HepG2 (cell line): ENCODE results near the gene TECTA. TPM values are rescaled to one million over a fixed set of nuclear protein-coding genes. Genes with fewer than 3 reads are reported as not detected.

ENCODE experiments used
- ATAC-seq: fragments of 200-7000 bp; cut with Tn5 transposase; 3 replicates; pipeline ENCODE4 v1.9.1; 2020; ENCODE audit warnings: mild to moderate bottlenecking, moderate library complexity
- BruUV-seq: library from RNA; stranded (reverse); fragments of 400-500 nt; replicated peaks from 2 replicates; lab custom pipeline; 2021; lab: Mats Ljungman, UMichigan
- CTCF ChIA-PET: fragments of 300-600 bp; formaldehyde crosslinking; extraction: SDS; loops from one replicate; lab custom pipeline; 2021; ENCODE audit warnings: low total read pairs, inconsistent platforms, low intra/inter-chr PET ratio; lab: Yijun Ruan, JAX
- POLR2A ChIA-PET: fragments of 350-600 bp; sonication (Branson Sonifier 250); formaldehyde crosslinking; loops from one replicate; lab custom pipeline; 2020; ENCODE audit warnings: antibody characterized with exemption, inconsistent platforms; lab: Yijun Ruan, JAX
- DNase-seq: peaks from one replicate; pipeline ENCODE4 v3.0.0-alpha.2; 2015; ENCODE audit warnings: low spot score
- FAIRE-seq: peaks from 3 replicates; lab custom pipeline; 2011; peaks lifted over from hg19 to GRCh38; lab: Jason Lieb, UNC
- H2AFZ ChIP-seq: one replicate; pipeline ENCODE4 v1.6.1; 2011; ENCODE audit warnings: low read length, inconsistent platforms
- H3K27ac ChIP-seq: fragments of 300-600 bp; 3 replicates; pipeline ENCODE4 v1.8.0; 2011; ENCODE audit warnings: mixed run types, mild to moderate bottlenecking, mixed read lengths, low read length, inconsistent platforms; ENCODE audit not compliant: insufficient read depth; ENCODE audit errors: extremely low read length
- H3K27me3 ChIP-seq, 2 experiments: fragments of 200-600 bp in 1 of 2; 2 replicates in 1 of 2; 3 replicates in 1 of 2; pipeline versions ENCODE4 v1.6.0 to v1.8.0; 2011; ENCODE audit warnings: low read length in 2 of 2, mild to moderate bottlenecking in 2 of 2, moderate library complexity in 2 of 2, inconsistent platforms in 1 of 2; ENCODE audit not compliant: insufficient read depth in 2 of 2, control insufficient read depth in 1 of 2
- H3K36me3 ChIP-seq, 2 experiments: fragments of 200-600 bp in 1 of 2; replicated peaks in 1 of 2; 2 replicates in 1 of 2; 3 replicates in 1 of 2; pipeline versions ENCODE4 v1.5.1 to v1.8.0; 2011; ENCODE audit warnings: low read length in 2 of 2, inconsistent platforms in 1 of 2; ENCODE audit not compliant: insufficient read depth in 2 of 2, control insufficient read depth in 1 of 2
- H3K4me1 ChIP-seq: 2 replicates; pipeline ENCODE4 v1.5.1; 2012; ENCODE audit warnings: low read length, inconsistent platforms; ENCODE audit not compliant: insufficient read depth
- H3K4me2 ChIP-seq: 2 replicates; pipeline ENCODE4 v1.6.0; 2011; ENCODE audit warnings: low read depth, low read length, inconsistent platforms
- H3K4me3 ChIP-seq, 3 experiments: fragments of 200-600 bp in 1 of 3; sonication (generic), shearing (Covaris generic) in 1 of 3; replicated peaks in 1 of 3; 2 replicates each; pipeline ENCODE4 v1.5.1; 2011 to 2016; ENCODE audit warnings: low read length in 3 of 3, inconsistent platforms in 2 of 3, low read depth in 2 of 3, mild to moderate bottlenecking in 2 of 3, control low read depth in 1 of 3, mixed read lengths in 1 of 3; ENCODE audit not compliant: insufficient read depth in 1 of 3
- H3K79me2 ChIP-seq: one replicate; pipeline ENCODE4 v1.6.1; 2011; ENCODE audit warnings: low read length, inconsistent platforms; ENCODE audit not compliant: insufficient read depth
- H3K9ac ChIP-seq: 2 replicates; pipeline ENCODE4 v1.6.0; 2011; ENCODE audit warnings: mild to moderate bottlenecking, low read depth, low read length, inconsistent platforms; ENCODE audit not compliant: insufficient read depth
- H3K9me3 ChIP-seq: 2 replicates; pipeline ENCODE4 v1.5.1; 2012; ENCODE audit warnings: mild to moderate bottlenecking, low read length
- H4K20me1 ChIP-seq: 2 replicates; pipeline ENCODE4 v1.6.0; 2011; ENCODE audit warnings: inconsistent platforms, mild to moderate bottlenecking, low read length, moderate library complexity; ENCODE audit not compliant: insufficient read depth
- ATF7 ChIP-seq, 2 experiments: fragments of 450-650 bp in 1 of 2; sonication (generic) in 1 of 2; formaldehyde crosslinking in 1 of 2; IDR thresholded peaks; 2 replicates each; pipeline versions ENCODE4 v1.4.0 to v1.6.1; 2016 to 2020; ENCODE audit warnings: antibody characterized with exemption in 1 of 2, mild to moderate bottlenecking in 1 of 2, missing genetic modification reagents in 1 of 2
- CREB1 ChIP-seq, 2 experiments: fragments of 450-650 bp in 1 of 2; IDR thresholded peaks; 2 replicates each; pipeline ENCODE4 v1.6.1; 2016 to 2017; ENCODE audit warnings: control low read depth in 1 of 2, mild to moderate bottlenecking in 1 of 2, missing compliant biosample characterization in 1 of 2, missing genetic modification characterization in 1 of 2
- GATAD2A ChIP-seq: IDR thresholded peaks from 2 replicates; pipeline ENCODE4 v1.6.1; 2016
- GMEB1 ChIP-seq: sonication (generic); formaldehyde crosslinking; IDR thresholded peaks from 2 replicates; pipeline ENCODE4 v1.5.1; 2020; ENCODE audit warnings: missing genetic modification reagents, mild to moderate bottlenecking, borderline replicate concordance
- NCOA5 ChIP-seq: sonication (generic); formaldehyde crosslinking; IDR thresholded peaks from 2 replicates; pipeline ENCODE4 v1.4.0; 2020; ENCODE audit warnings: missing genetic modification reagents
- ZNF609 ChIP-seq: sonication (generic); formaldehyde crosslinking; IDR thresholded peaks from 2 replicates; pipeline ENCODE4 v1.4.0; 2020; ENCODE audit warnings: mild to moderate bottlenecking, missing genetic modification reagents, borderline replicate concordance
- ZNF619 ChIP-seq: sonication (generic); formaldehyde crosslinking; IDR thresholded peaks from 2 replicates; pipeline ENCODE4 v1.4.0; 2020; ENCODE audit warnings: mild to moderate bottlenecking, missing genetic modification reagents
- ZNF670 ChIP-seq: sonication (generic); formaldehyde crosslinking; IDR thresholded peaks from 2 replicates; pipeline ENCODE4 v1.8.0; 2022; ENCODE audit warnings: mild to moderate bottlenecking, missing genetic modification reagents, borderline replicate concordance
- ZNF781 ChIP-seq: sonication (generic); formaldehyde crosslinking; IDR thresholded peaks from 2 replicates; pipeline ENCODE4 v1.5.1; 2020; ENCODE audit warnings: borderline replicate concordance, mild to moderate bottlenecking, missing genetic modification reagents; ENCODE audit errors: not compliant biosample characterization
- WGBS: methylation state at CpG from one replicate; pipeline ENCODE4 v1.1.6; 2017; ENCODE audit warnings: low lambda C conversion rate; 5-methylcytosine and 5-hydroxymethylcytosine counted together
- in situ Hi-C: cut with HindIII; loops from 2 replicates; pipeline ENCODE4 v1.10.0; 2017; ENCODE audit warnings: low pct_unique_long_range_greater_than_20kb; ENCODE audit not compliant: extremely low pct_ligation_motif_present
- intact Hi-C: fragments of 100-400 bp; cut with micrococcal nuclease; formaldehyde crosslinking; loops from one replicate; pipeline ENCODE4 v1.10.0; 2022; ENCODE audit not compliant: unreplicated experiment
- polyA plus RNA-seq, 8 experiments: library from polyadenylated mRNA; depleted of rRNA in 3 of 8; stranded (reverse) in 7 of 8; unstranded in 1 of 8; fragments of >200 nt; fragmentation: Illumina TruSeq in 4 of 8; extraction: Trizol in 4 of 8; gene quantifications; 2 replicates each; pipeline versions ENCODE4 v1.2.1 to v1.2.3, GENCODE V29; 2011 to 2016; ENCODE audit warnings: low read depth in 4 of 8, missing spikeins in 1 of 8, mixed read lengths in 1 of 8; ENCODE audit not compliant: insufficient read depth in 1 of 8
- total RNA-seq, 5 experiments: library from RNA; depleted of rRNA; stranded (reverse); fragments of >200 nt; fragmentation: Illumina TruSeq; extraction: Trizol; gene quantifications; 2 replicates each; pipeline ENCODE4 v1.2.3, GENCODE V29; 2016; ENCODE audit warnings: low read depth in 1 of 5
- TF ChIP-seq, protein P1 (sequence below): sonication (generic); formaldehyde crosslinking; IDR thresholded peaks from 2 replicates; pipeline ENCODE4 v1.5.0; 2020; ENCODE audit warnings: missing genetic modification reagents

TECTA gene
- total and polyA plus RNA-seq, 2 of the 13 experiments (the other 11 are each of a cell fraction or from before 2014, with no cell fraction given), result 0.04 to 0.17 TPM

GRCh38 chr11:121123496-121124069, 22.5 kb downstream of the TECTA start:
- POLR2A ChIA-PET, result no interaction called here
- in situ Hi-C loops (no loop called here), intact Hi-C loops (no loop called here)
- no peak overlapping the region for H2AFZ ChIP-seq
- H3K79me2 ChIP-seq, result no peaks in the 10 kb centered on the region
- ATAC-seq, result no peak
- H3K9ac ChIP-seq, result no peak overlapping the region
- H3K27me3 ChIP-seq, result no peaks in the 10 kb centered on the region; a peak in 1 of 5 replicates
- CTCF ChIA-PET, result no interaction called here
- no peak overlapping the region for H3K4me2 ChIP-seq
- no peaks in the 10 kb centered on the region for H4K20me1 ChIP-seq
- TF ChIP-seq GATAD2A (CRISPR knock-in tag) (no peak), ZNF619 (CRISPR knock-in tag) (no peak), NCOA5 (CRISPR knock-in tag) (no peak), CREB1 (IDR thresholded peaks at IDR 0.05) (peak; percentile 90), CREB1 (CRISPR knock-in tag; IDR thresholded peaks at IDR 0.05) (no peak), ATF7 (IDR thresholded peaks at IDR 0.05) (peak; percentile 93), ATF7 (CRISPR knock-in tag; IDR thresholded peaks at IDR 0.05) (no peak)
- TF ChIP-seq, protein P1, sequence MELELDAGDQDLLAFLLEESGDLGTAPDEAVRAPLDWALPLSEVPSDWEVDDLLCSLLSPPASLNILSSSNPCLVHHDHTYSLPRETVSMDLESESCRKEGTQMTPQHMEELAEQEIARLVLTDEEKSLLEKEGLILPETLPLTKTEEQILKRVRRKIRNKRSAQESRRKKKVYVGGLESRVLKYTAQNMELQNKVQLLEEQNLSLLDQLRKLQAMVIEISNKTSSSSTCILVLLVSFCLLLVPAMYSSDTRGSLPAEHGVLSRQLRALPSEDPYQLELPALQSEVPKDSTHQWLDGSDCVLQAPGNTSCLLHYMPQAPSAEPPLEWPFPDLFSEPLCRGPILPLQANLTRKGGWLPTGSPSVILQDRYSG (CRISPR knock-in tag), result no peak
- peaks cover 16% of the 10 kb centered on the region for H3K9me3 ChIP-seq
- DNase-seq, result no peak
- H3K4me1 ChIP-seq, result no peaks in the 10 kb centered on the region
- H3K27ac ChIP-seq, result no peak overlapping the region
- no peaks in the 10 kb centered on the region for H3K36me3 ChIP-seq
- no peak overlapping the region for H3K4me3 ChIP-seq
- 40% methylated on average over 6 of the region's 6 CpGs for WGBS
- no TSS peak for BruUV-seq
- no peak for FAIRE-seq

- Histone ChIP-seq H3K79me2 (no peaks in the 10 kb centered on the region), H3K27me3 (peaks cover 0 to 4% of the 10 kb centered on the region in 2 experiments; a peak in 1 of 5 replicates), H3K9me3 (peaks cover 3% of the 10 kb centered on the region; the same call in 1 of the 2 replicates), H4K20me1 (no peaks in the 10 kb centered on the region), H3K4me1 (no peaks in the 10 kb centered on the region), H3K9ac (no peak overlapping the region), H3K27ac (no peak overlapping the region), H3K36me3 (no peaks in the 10 kb centered on the region), H3K4me2 (no peak overlapping the region), H3K4me3 (no peak overlapping the region), H2AFZ (no peak overlapping the region)
- intact Hi-C loops, result no loop called here
- FAIRE-seq (no peak), ATAC-seq (no peak), DNase-seq (no peak)
- WGBS, result 87% methylated on average over 11 of the region's 30 CpGs
- ChIA-PET CTCF (no interaction called here), POLR2A (no interaction called here)
- BruUV-seq, result no TSS peak
- in situ Hi-C loops, result no loop called here
- TF ChIP-seq ZNF609 (CRISPR knock-in tag), result no peak
- no peak for TF ChIP-seq ZNF781 (CRISPR knock-in tag)
- no peak for TF ChIP-seq GMEB1
- no peak for TF ChIP-seq ZNF670
These were observed 26.8 kb downstream of the TECTA start for GRCh38 chr11:121127809-121128208.
